ENCODE results near the gene FNBP1. TPM values are rescaled to one million over a fixed set of nuclear protein-coding genes. Genes with fewer than 3 reads are reported as not detected.

FNBP1 gene
- total RNA-seq: 10 to 100 TPM in 2 of 6 donors, 1 to 10 TPM in 4; 6.5 to 18.5 (median 7.8) TPM
- 1 to 10 TPM; 5.3 to 7.0 TPM for polyA plus RNA-seq

GRCh38 chr9:130042885-130043653 lies at the start of gene FNBP1:
TSS of gene FNBP1 (minus strand) at chr9:130043189. CDS start at chr9:130042975, 214 bp downstream.
- intact Hi-C loops (cut with DNase I): no loop called here
- DNase-seq (peak; percentile 65 to 90 (median 77)), ATAC-seq (peak; percentile 92 to 95 (median 94)), FAIRE-seq (no peak)
- H3K4me1 ChIP-seq: peaks cover 4 to 22% (median 9%) of the 10 kb centered on the region in 3 donors
- peak within 1 kb of the TSS; percentile 77 to 97 (median 88) for H3K4me3 ChIP-seq
- no peaks in the 10 kb centered on the region for H3K27me3 ChIP-seq
- H3K9me3 ChIP-seq: no peaks in the 10 kb centered on the region
- TF ChIP-seq, protein P1, sequence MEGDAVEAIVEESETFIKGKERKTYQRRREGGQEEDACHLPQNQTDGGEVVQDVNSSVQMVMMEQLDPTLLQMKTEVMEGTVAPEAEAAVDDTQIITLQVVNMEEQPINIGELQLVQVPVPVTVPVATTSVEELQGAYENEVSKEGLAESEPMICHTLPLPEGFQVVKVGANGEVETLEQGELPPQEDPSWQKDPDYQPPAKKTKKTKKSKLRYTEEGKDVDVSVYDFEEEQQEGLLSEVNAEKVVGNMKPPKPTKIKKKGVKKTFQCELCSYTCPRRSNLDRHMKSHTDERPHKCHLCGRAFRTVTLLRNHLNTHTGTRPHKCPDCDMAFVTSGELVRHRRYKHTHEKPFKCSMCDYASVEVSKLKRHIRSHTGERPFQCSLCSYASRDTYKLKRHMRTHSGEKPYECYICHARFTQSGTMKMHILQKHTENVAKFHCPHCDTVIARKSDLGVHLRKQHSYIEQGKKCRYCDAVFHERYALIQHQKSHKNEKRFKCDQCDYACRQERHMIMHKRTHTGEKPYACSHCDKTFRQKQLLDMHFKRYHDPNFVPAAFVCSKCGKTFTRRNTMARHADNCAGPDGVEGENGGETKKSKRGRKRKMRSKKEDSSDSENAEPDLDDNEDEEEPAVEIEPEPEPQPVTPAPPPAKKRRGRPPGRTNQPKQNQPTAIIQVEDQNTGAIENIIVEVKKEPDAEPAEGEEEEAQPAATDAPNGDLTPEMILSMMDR (IDR thresholded peaks at IDR 0.05): no peak
- peak within 1 kb of the TSS; percentile 47 to 82 (median 74) for H3K27ac ChIP-seq
- no peaks in the 10 kb centered on the region for H3K36me3 ChIP-seq
- WGBS, 2 donors: 0 to 1% methylated on average over 68 to 91 of the region's 92 CpGs

- ATAC-seq (no peak), FAIRE-seq (no peak), DNase-seq (peak in 1 of 6 donors; percentile 0)
- Histone ChIP-seq H3K9me3 (no peaks in the 10 kb centered on the region), H3K4me1 (no peaks in the 10 kb centered on the region), H3K4me3 (no peak overlapping the region), H3K27me3 (no peaks in the 10 kb centered on the region), H3K36me3 (peaks cover 0 to 25% (median 5%) of the 10 kb centered on the region in 3 donors), H3K27ac (no peak overlapping the region)
- TF ChIP-seq, protein P1 (IDR thresholded peaks at IDR 0.05): no peak
- intact Hi-C loops (cut with DNase I): no loop called here
- WGBS, 2 donors: 85 to 89% methylated on average over 3 of the region's 3 CpGs
Observed at GRCh38 chr9:130090915-130091314, 47.9 kb upstream of the FNBP1 start.

DNA sequence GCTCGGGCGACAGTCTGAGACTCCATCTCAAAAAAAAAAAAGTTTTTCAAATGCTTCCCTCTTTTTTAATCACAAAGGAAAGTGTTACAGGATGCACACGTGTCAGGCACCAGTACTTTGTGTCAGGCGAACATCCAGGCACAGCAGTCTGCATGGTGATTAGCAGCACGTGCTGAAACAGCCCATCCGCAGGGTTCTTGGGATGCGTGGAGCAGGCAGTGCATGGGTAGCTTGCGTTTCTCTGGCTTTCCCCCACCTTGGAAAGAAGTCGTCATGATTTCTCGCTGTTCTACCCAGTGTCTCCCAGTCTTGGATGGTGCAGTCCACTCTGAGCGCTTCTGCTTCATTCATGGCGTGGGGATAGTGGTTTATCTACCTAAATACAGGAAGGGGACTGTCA lies 46.2 kb upstream of the FNBP1 start:
- H3K4me3 ChIP-seq: no peak overlapping the region
- intact Hi-C loops (cut with DNase I): no loop called here
- no peaks in the 10 kb centered on the region for H3K27me3 ChIP-seq
- H3K9me3 ChIP-seq: no peaks in the 10 kb centered on the region
- DNase-seq (peak in 1 of 6 donors; percentile 22), ATAC-seq (no peak), FAIRE-seq (no peak)
- no peaks in the 10 kb centered on the region for H3K4me1 ChIP-seq
- TF ChIP-seq, protein P1 (IDR thresholded peaks at IDR 0.05): no peak
- WGBS, 2 donors: 94 to 96% methylated on average over 12 of the region's 12 CpGs
- H3K36me3 ChIP-seq: peaks cover 0 to 25% (median 5%) of the 10 kb centered on the region in 3 donors
- no peak overlapping the region for H3K27ac ChIP-seq

- ATAC-seq (no peak), FAIRE-seq (no peak), DNase-seq (peak in 1 of 6 donors; percentile 11)
- WGBS, 2 donors: 86 to 87% methylated on average over 6 of the region's 6 CpGs
- H3K36me3 ChIP-seq: peaks cover 0 to 17% (median 5%) of the 10 kb centered on the region in 3 donors
- TF ChIP-seq, protein P1 (IDR thresholded peaks at IDR 0.05): no peak
- no peak overlapping the region for H3K4me3 ChIP-seq
- no peak overlapping the region for H3K27ac ChIP-seq
- H3K27me3 ChIP-seq: no peaks in the 10 kb centered on the region
- intact Hi-C loops (cut with DNase I): no loop called here
- no peaks in the 10 kb centered on the region for H3K9me3 ChIP-seq
- no peaks in the 10 kb centered on the region for H3K4me1 ChIP-seq
Observed at GRCh38 chr9:130088051-130088450, 45.1 kb upstream of the FNBP1 start.

- FAIRE-seq: no peak
- TF ChIP-seq, protein P1 (IDR thresholded peaks at IDR 0.05): no peak
Observed at GRCh38 chr9:130084337-130084736, 41.3 kb upstream of the FNBP1 start.

More at GRCh38 chr9:130084337-130084736, 41.3 kb upstream of the FNBP1 start:
- intact Hi-C loops (cut with DNase I): no loop called here
- ATAC-seq: no peak
- H3K27me3 ChIP-seq: no peaks in the 10 kb centered on the region
- 96 to 99% methylated on average over 7 of the region's 7 CpGs for WGBS, 2 donors
- H3K9me3 ChIP-seq: no peaks in the 10 kb centered on the region
- H3K27ac ChIP-seq: no peak overlapping the region
- H3K4me3 ChIP-seq: no peak overlapping the region
- H3K36me3 ChIP-seq: peaks cover 0 to 27% (median 0%) of the 10 kb centered on the region in 3 donors
- H3K4me1 ChIP-seq: no peaks in the 10 kb centered on the region
- no peak for DNase-seq

All from pancreas (tissue), 10 donors.